ENCODE data around the gene TRIOBP.

The TRIOBP gene

GRCh38 chr22:37811867-37812266 is 115.0 kb downstream of the TRIOBP start:
- ATAC-seq (ENCODE audit: low read depth) (no peak), DNase-seq (ENCODE audit: low spot score) (no peak)
- no peaks in the 10 kb centered on the region for H3K27me3 ChIP-seq (ENCODE audit: insufficient read depth, poor library complexity, severe bottlenecking)
- no peak for TF ChIP-seq CTCF (IDR thresholded peaks at IDR 0.05; ENCODE audit: poor library complexity, severe bottlenecking)
- no peaks in the 10 kb centered on the region for H3K36me3 ChIP-seq (ENCODE audit: low read depth)
- no peak overlapping the region for H3K4me3 ChIP-seq (ENCODE audit: severe bottlenecking)
- no peaks in the 10 kb centered on the region for H3K4me1 ChIP-seq (ENCODE audit: insufficient read depth, poor library complexity, severe bottlenecking)
- no peaks in the 10 kb centered on the region for H3K9me3 ChIP-seq (ENCODE audit: severe bottlenecking)
- H3K27ac ChIP-seq (ENCODE audit: poor library complexity, severe bottlenecking) = no peak overlapping the region

- Histone ChIP-seq H3K4me3 (ENCODE audit: severe bottlenecking) (no peak overlapping the region), H3K9me3 (ENCODE audit: severe bottlenecking) (no peaks in the 10 kb centered on the region), H3K36me3 (ENCODE audit: low read depth) (no peaks in the 10 kb centered on the region), H3K4me1 (ENCODE audit: insufficient read depth, poor library complexity, severe bottlenecking) (no peaks in the 10 kb centered on the region), H3K27me3 (ENCODE audit: insufficient read depth, poor library complexity, severe bottlenecking) (no peaks in the 10 kb centered on the region), H3K27ac (ENCODE audit: poor library complexity, severe bottlenecking) (no peak overlapping the region)
- TF ChIP-seq CTCF (IDR thresholded peaks at IDR 0.05; ENCODE audit: poor library complexity, severe bottlenecking) = no peak
- ATAC-seq (ENCODE audit: low read depth) (no peak), DNase-seq (ENCODE audit: low spot score) (no peak)
Observed at GRCh38 chr22:37812869-37813678, 116.2 kb downstream of the TRIOBP start.

- Histone ChIP-seq H3K27ac (ENCODE audit: poor library complexity, severe bottlenecking) (no peak overlapping the region), H3K27me3 (ENCODE audit: insufficient read depth, poor library complexity, severe bottlenecking) (peaks cover 15% of the 10 kb centered on the region), H3K4me1 (ENCODE audit: insufficient read depth, poor library complexity, severe bottlenecking) (no peaks in the 10 kb centered on the region), H3K9me3 (ENCODE audit: severe bottlenecking) (no peaks in the 10 kb centered on the region), H3K36me3 (ENCODE audit: low read depth) (no peaks in the 10 kb centered on the region), H3K4me3 (ENCODE audit: severe bottlenecking) (no peak overlapping the region)
- no peak for ATAC-seq (ENCODE audit: low read depth)
- no peak for TF ChIP-seq CTCF (IDR thresholded peaks at IDR 0.05; ENCODE audit: poor library complexity, severe bottlenecking)
- DNase-seq (ENCODE audit: low spot score) = no peak
Observed at GRCh38 chr22:37815593-37815992, 118.7 kb downstream of the TRIOBP start.

- Histone ChIP-seq H3K4me3 (ENCODE audit: severe bottlenecking) (no peak overlapping the region), H3K27ac (ENCODE audit: poor library complexity, severe bottlenecking) (no peak overlapping the region), H3K4me1 (ENCODE audit: insufficient read depth, poor library complexity, severe bottlenecking) (no peaks in the 10 kb centered on the region), H3K27me3 (ENCODE audit: insufficient read depth, poor library complexity, severe bottlenecking) (peaks cover 15% of the 10 kb centered on the region), H3K36me3 (ENCODE audit: low read depth) (no peaks in the 10 kb centered on the region), H3K9me3 (ENCODE audit: severe bottlenecking) (no peaks in the 10 kb centered on the region)
- ATAC-seq (ENCODE audit: low read depth) (no peak), DNase-seq (ENCODE audit: low spot score) (no peak)
- no peak for TF ChIP-seq CTCF (IDR thresholded peaks at IDR 0.05; ENCODE audit: poor library complexity, severe bottlenecking)
Observed at GRCh38 chr22:37816543-37817180, 119.8 kb downstream of the TRIOBP start.

All from RWPE2 (cell line).